Spinal cord (tissue), 10 donors: ENCODE results near the gene ADAP2. TPM values are rescaled to one million over a fixed set of nuclear protein-coding genes. Genes with fewer than 3 reads are reported as not detected.
"Not testable (repeated sequence)": the region's sequence is repeated elsewhere in the genome, so short reads cannot be mapped to it uniquely, and the experiment has no call there.

Experiments
- DNase-seq, 6 donors: peaks; one replicate each; pipeline versions ENCODE4 v3.0.0 to v3.0.0-alpha.2; 2013 to 2015; ENCODE audit warnings: low spot score in 6 of 6, low read depth in 4 of 6
- H3K27ac ChIP-seq: one replicate; pipeline ENCODE4 v1.5.1; 2013; ENCODE audit warnings: low read depth, low read length, control low read depth
- H3K27me3 ChIP-seq: one replicate; pipeline ENCODE4 v1.6.1; 2013; ENCODE audit warnings: low read length; ENCODE audit not compliant: control insufficient read depth, insufficient read depth
- H3K36me3 ChIP-seq: one replicate; pipeline ENCODE4 v1.6.1; 2013; ENCODE audit warnings: low read length; ENCODE audit not compliant: control insufficient read depth, insufficient read depth
- H3K4me1 ChIP-seq: one replicate; pipeline ENCODE4 v1.6.1; 2013; ENCODE audit warnings: low read length; ENCODE audit not compliant: control insufficient read depth, insufficient read depth
- H3K4me3 ChIP-seq: one replicate; pipeline ENCODE4 v1.5.1; 2013; ENCODE audit warnings: low read depth, low read length, control low read depth
- H3K9me3 ChIP-seq: one replicate; pipeline ENCODE4 v1.6.1; 2013; ENCODE audit warnings: low read length; ENCODE audit not compliant: control insufficient read depth, insufficient read depth
- WGBS: methylation state at CpG from one replicate; pipeline ENCODE4 v1.1.5; 2013; ENCODE audit warnings: missing lambda C conversion rate; ENCODE audit not compliant: insufficient coverage; 5-methylcytosine and 5-hydroxymethylcytosine counted together
- polyA plus RNA-seq, 2 donors: library from polyadenylated mRNA; unstranded; fragments of 120-200 nt; gene quantifications; one replicate each; pipeline ENCODE4 v1.2.1, GENCODE V29; 2013; ENCODE audit not compliant: insufficient read length in 2 of 2
- total RNA-seq, 2 donors: library from RNA; depleted of rRNA in 1 of 2; stranded (reverse); fragments of 120-200 nt in 1 of 2; fragments of >200 nt in 1 of 2; gene quantifications; one replicate each; pipeline versions ENCODE4 v1.2.3 to v1.2.4, GENCODE V29; 2013 to 2014
- donor health status: healthy.

Gene ADAP2
- total and polyA plus RNA-seq, 4 donors: 8.2 to 15.8 (median 10.2) TPM

GRCh38 chr17:30950669-30951399, 29.1 kb downstream of the ADAP2 start:
- Histone ChIP-seq H3K4me1 (no peaks in the 10 kb centered on the region), H3K36me3 (no peaks in the 10 kb centered on the region), H3K27me3 (no peaks in the 10 kb centered on the region), H3K27ac (peak overlapping the region; percentile 29), H3K9me3 (no peaks in the 10 kb centered on the region), H3K4me3 (no peak overlapping the region)
- 78% methylated on average over 3 of the region's 9 CpGs for WGBS
- DNase-seq: peak in 2 of 6 donors; percentile 39 to 52

DNA sequence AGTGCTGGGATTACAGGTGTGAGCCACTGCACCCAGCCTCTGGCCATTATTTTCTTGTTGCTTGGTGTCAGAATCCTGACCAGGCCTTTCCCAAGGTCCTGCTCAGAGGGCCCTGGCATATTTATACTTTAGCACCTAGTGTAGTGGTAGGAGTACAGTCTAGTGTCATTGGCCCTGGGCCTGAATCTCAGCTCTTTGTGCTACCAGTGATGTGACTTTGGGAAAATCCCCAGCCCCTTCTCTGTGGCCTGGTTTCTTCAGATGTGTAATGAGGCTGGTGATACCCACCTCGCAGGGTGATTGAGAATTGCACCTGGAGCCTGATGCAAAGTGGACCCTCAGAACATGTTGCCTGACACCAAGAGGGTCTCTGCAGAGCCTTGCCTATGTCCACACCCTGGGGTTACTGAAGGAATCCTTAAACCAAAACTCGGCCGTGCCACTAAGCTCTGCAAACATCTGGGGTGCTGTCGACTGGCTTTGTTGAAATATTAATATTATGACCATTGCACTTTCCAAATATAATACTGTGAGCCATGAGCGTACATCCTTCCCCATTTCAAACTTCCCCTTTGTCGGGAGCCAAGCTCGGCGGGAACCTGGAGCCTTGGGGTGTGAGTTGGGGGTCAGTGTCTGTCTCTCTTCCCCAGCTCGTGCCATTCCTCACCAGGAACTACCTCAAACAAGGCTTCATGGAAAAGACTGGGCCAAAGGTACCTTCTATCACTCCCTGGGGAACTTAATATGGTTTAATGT, 31.1 kb downstream of the ADAP2 start:
- no peak for DNase-seq
- H3K4me1 ChIP-seq: peaks cover 17% of the 10 kb centered on the region
- no peaks in the 10 kb centered on the region for H3K9me3 ChIP-seq
- WGBS: 91% methylated on average over 1 of the region's 9 CpGs
- H3K36me3 ChIP-seq: no peaks in the 10 kb centered on the region
- H3K4me3 ChIP-seq: no peak overlapping the region
- no peak overlapping the region for H3K27ac ChIP-seq
- H3K27me3 ChIP-seq: no peaks in the 10 kb centered on the region

GRCh38 chr17:30954046-30954830, 32.5 kb downstream of the ADAP2 start:
- H3K4me3 ChIP-seq: no peak overlapping the region
- DNase-seq: peak in 1 of 6 donors; percentile 13
- H3K4me1 ChIP-seq: peaks cover 19% of the 10 kb centered on the region
- H3K36me3 ChIP-seq: no peaks in the 10 kb centered on the region
- no peaks in the 10 kb centered on the region for H3K27me3 ChIP-seq
- 91% methylated on average over 4 of the region's 6 CpGs for WGBS
- H3K27ac ChIP-seq: no peak overlapping the region
- no peaks in the 10 kb centered on the region for H3K9me3 ChIP-seq

- Histone ChIP-seq H3K9me3 (no peaks in the 10 kb centered on the region), H3K4me3 (no peak overlapping the region), H3K27me3 (no peaks in the 10 kb centered on the region), H3K4me1 (peaks cover 19% of the 10 kb centered on the region), H3K27ac (peak overlapping the region; percentile 47), H3K36me3 (no peaks in the 10 kb centered on the region)
- WGBS: 24% methylated on average over 6 of the region's 8 CpGs
- peak in 1 of 6 donors; percentile 39 for DNase-seq
Observed at GRCh38 chr17:30956764-30957374, 35.1 kb downstream of the ADAP2 start.

DNA sequence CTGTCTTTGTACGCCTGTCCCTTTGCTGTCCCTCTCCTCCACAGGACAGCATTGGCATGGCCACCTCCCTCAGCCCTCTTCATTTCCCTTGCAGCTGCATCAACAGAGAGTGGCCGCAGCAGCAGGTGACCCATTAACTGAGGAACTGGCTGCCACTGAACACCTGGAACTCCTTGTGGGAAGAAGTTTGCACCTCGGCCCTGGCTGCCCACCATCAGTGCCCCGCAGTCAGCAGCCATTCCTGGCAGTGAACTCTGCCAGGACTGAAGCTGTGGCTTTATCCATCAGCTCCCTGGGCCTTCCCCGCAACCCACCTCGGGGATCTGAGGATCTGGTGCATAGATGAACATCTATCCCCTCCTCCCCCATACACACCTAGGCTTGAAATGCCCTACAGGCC, 36.0 kb downstream of the ADAP2 start:
- H3K27ac ChIP-seq: no peak overlapping the region
- H3K9me3 ChIP-seq: no peaks in the 10 kb centered on the region
- H3K4me1 ChIP-seq: peaks cover 19% of the 10 kb centered on the region
- no peak overlapping the region for H3K4me3 ChIP-seq
- no peak for DNase-seq
- H3K36me3 ChIP-seq: no peaks in the 10 kb centered on the region
- 89% methylated on average over 6 of the region's 6 CpGs for WGBS
- H3K27me3 ChIP-seq: no peaks in the 10 kb centered on the region

DNA sequence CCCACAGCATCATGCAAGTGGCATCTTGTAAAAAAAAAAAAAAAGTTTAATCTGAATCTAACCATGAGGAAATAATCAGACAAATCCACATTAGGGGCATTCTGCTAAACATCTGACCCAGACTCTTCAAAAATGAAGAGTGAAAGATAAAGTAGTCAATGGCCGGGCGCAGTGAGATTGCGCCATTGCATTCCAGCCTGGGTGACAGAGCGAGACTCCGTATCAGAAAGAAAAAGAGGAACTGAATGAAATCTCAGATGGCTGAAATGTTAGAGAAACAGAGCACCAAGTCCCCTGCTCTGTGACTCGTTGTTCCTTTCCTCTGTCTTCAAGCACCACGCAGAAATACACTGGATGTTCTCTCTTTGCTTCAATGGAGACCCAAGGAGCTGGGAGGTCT, 36.4 kb downstream of the ADAP2 start:
- no peak for DNase-seq
- Histone ChIP-seq H3K4me3 (no peak overlapping the region), H3K9me3 (no peaks in the 10 kb centered on the region), H3K36me3 (no peaks in the 10 kb centered on the region), H3K27ac (no peak overlapping the region), H3K4me1 (peaks cover 19% of the 10 kb centered on the region), H3K27me3 (no peaks in the 10 kb centered on the region)
- 98% methylated on average over 6 of the region's 7 CpGs for WGBS

- peak in 1 of 6 donors; percentile 53 for DNase-seq
- no peak overlapping the region for H3K27ac ChIP-seq
- no peaks in the 10 kb centered on the region for H3K36me3 ChIP-seq
- 90% methylated on average over 3 of the region's 9 CpGs for WGBS
- peaks cover 12% of the 10 kb centered on the region for H3K4me1 ChIP-seq
- H3K9me3 ChIP-seq: no peaks in the 10 kb centered on the region
- no peaks in the 10 kb centered on the region for H3K27me3 ChIP-seq
- H3K4me3 ChIP-seq: no peak overlapping the region
Observed at GRCh38 chr17:30961209-30962188, 39.8 kb downstream of the ADAP2 start.

DNA sequence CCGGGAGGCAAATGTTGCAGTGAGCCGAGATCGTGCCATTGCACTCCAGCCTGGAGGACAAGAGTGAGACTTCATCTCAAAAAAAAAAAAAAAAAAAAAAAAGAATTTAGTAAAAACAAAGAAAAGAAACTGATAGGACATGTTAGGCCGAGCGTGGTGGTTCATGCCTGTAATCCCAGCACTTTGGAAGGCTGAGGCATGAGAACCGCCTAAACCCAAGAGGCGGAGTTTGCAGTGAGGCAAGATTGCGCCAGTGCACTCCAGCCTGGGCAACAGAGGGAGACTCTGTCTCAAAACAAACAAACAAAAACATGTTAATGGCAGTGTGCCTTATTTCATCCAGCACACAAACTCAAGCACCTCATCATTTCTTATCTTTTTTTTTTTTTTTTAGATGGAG, 42.6 kb downstream of the ADAP2 start:
- not testable (repeated sequence) for H3K4me1 ChIP-seq, H3K27me3 ChIP-seq, H3K27ac ChIP-seq, DNase-seq, H3K36me3 ChIP-seq, H3K9me3 ChIP-seq, H3K4me3 ChIP-seq
- WGBS: 100% methylated on average over 3 of the region's 8 CpGs
